Activated CD8-positive, alpha-beta T cell treated with anti-CD3 and anti-CD28 coated beads for 36 hours (primary cell): ENCODE results near the gene GRB10. TPM values are rescaled to one million over a fixed set of nuclear protein-coding genes. Genes with fewer than 3 reads are reported as not detected.

ENCODE experiments used
- ATAC-seq: fragments of 200-7000 bp; cut with Tn5 transposase; one replicate; pipeline ENCODE4 v1.10.0; 2021; ENCODE audit warnings: mild to moderate bottlenecking, moderate library complexity
- CTCF ChIA-PET: fragments of 350-600 bp; sonication (Branson Sonifier 250); formaldehyde crosslinking; loops from one replicate; lab custom pipeline; 2021; ENCODE audit warnings: antibody characterized with exemption; lab: Charles Lee
- POLR2A ChIA-PET: fragments of 350-600 bp; sonication (Branson Sonifier 250); formaldehyde crosslinking; loops from one replicate; lab custom pipeline; 2021; ENCODE audit warnings: antibody characterized with exemption; lab: Charles Lee
- DNase-seq: peaks from one replicate; pipeline ENCODE4 v3.0.0-alpha.2; 2020
- H3K27ac Mint-ChIP-seq: one replicate; pipeline ENCODE4 v1.8.0; 2021; ENCODE audit warnings: mild to moderate bottlenecking, mixed read lengths
- H3K27me3 Mint-ChIP-seq: one replicate; pipeline ENCODE4 v1.8.0; 2021; ENCODE audit warnings: mixed read lengths
- H3K36me3 Mint-ChIP-seq: one replicate; pipeline ENCODE4 v1.8.0; 2021; ENCODE audit warnings: low read depth, mixed read lengths
- H3K4me1 Mint-ChIP-seq: one replicate; pipeline ENCODE4 v1.8.0; 2021; ENCODE audit warnings: low read depth, mixed read lengths
- H3K4me3 Mint-ChIP-seq: one replicate; pipeline ENCODE4 v1.8.0; 2021; ENCODE audit warnings: mild to moderate bottlenecking, moderate library complexity, mixed read lengths
- H3K9me3 Mint-ChIP-seq: one replicate; pipeline ENCODE4 v1.8.0; 2021; ENCODE audit warnings: mixed read lengths
- CTCF ChIP-seq: fragments of 200-600 bp; IDR thresholded peaks from one replicate; pipeline ENCODE4 v1.8.0; 2022; ENCODE audit warnings: antibody characterized with exemption, mild to moderate bottlenecking
- intact Hi-C: fragments of 100-400 bp; cut with micrococcal nuclease; formaldehyde crosslinking; loops from one replicate; pipeline ENCODE4 v1.10.0; 2022
- total RNA-seq, 2 experiments: library from RNA; stranded (reverse); gene quantifications; one replicate each; pipeline ENCODE4 v1.2.3, GENCODE V29; 2021

The GRB10 gene
- total RNA-seq, 2 experiments from 2014 or later = 5.6 to 6.9 TPM

GRCh38 chr7:50564640-50565558, 217.8 kb downstream of the GRB10 start, which contains the start of gene DDC:
DDC (minus strand) TSS chr7:50565405; CDS start chr7:50544085, 21,320 bp downstream.
- Mint-ChIP-seq H3K27me3 (peaks cover 4% of the 10 kb centered on the region), H3K27ac (no peak within 1 kb of the TSS), H3K4me1 (no peaks in the 10 kb centered on the region), H3K9me3 (no peaks in the 10 kb centered on the region), H3K36me3 (no peaks in the 10 kb centered on the region), H3K4me3 (no peak within 1 kb of the TSS)
- CTCF ChIA-PET = no interaction called here
- DNase-seq (no peak), ATAC-seq (no peak)
- POLR2A ChIA-PET = interaction anchor here (1.2 kb wide), 1 partner anchor 29 kb away, joined by 3 read pairs; no protein-coding TSS in a partner anchor
- TF ChIP-seq CTCF = no peak
- intact Hi-C loops = no loop called here

GRCh38 chr7:50564171-50564570, 218.5 kb downstream of the GRB10 start:
- no peak overlapping the region for H3K27ac Mint-ChIP-seq
- H3K27me3 Mint-ChIP-seq = peaks cover 4% of the 10 kb centered on the region
- intact Hi-C loops = no loop called here
- H3K4me3 Mint-ChIP-seq = no peak overlapping the region
- ATAC-seq (no peak), DNase-seq (no peak)
- H3K9me3 Mint-ChIP-seq = no peaks in the 10 kb centered on the region
- no peak for TF ChIP-seq CTCF
- POLR2A ChIA-PET = interaction anchor here (1.2 kb wide), 1 partner anchor 30 kb away, joined by 3 read pairs; no protein-coding TSS in a partner anchor
- no peaks in the 10 kb centered on the region for H3K4me1 Mint-ChIP-seq
- H3K36me3 Mint-ChIP-seq = no peaks in the 10 kb centered on the region
- CTCF ChIA-PET = no interaction called here

GRCh38 chr7:50562136-50562535, 220.6 kb downstream of the GRB10 start:
- CTCF ChIA-PET = interaction anchor here (1.0 to 1.3 kb wide), 2 partner anchors 16 to 600 kb away, joined by 3 to 4 read pairs; no protein-coding TSS in a partner anchor
- POLR2A ChIA-PET = interaction anchor here (0.6 kb wide), 1 partner anchor 622 kb away, joined by 5 read pairs; no protein-coding TSS in a partner anchor

GRCh38 chr7:50560865-50561351, 221.8 kb downstream of the GRB10 start:
- Mint-ChIP-seq H3K36me3 (no peaks in the 10 kb centered on the region), H3K27ac (no peak overlapping the region), H3K27me3 (peaks cover 24% of the 10 kb centered on the region), H3K4me1 (no peaks in the 10 kb centered on the region), H3K9me3 (no peaks in the 10 kb centered on the region), H3K4me3 (no peak overlapping the region)
- POLR2A ChIA-PET = no interaction called here
- intact Hi-C loops = no loop called here
- DNase-seq = no peak
- CTCF ChIA-PET = interaction anchor here (1.3 kb wide), 1 partner anchor 49 kb away, joined by 3 read pairs; no protein-coding TSS in a partner anchor
- ATAC-seq = no peak
- no peak for TF ChIP-seq CTCF

More at GRCh38 chr7:50562136-50562535, 220.6 kb downstream of the GRB10 start:
- Mint-ChIP-seq H3K27me3 (peaks cover 21% of the 10 kb centered on the region), H3K4me3 (no peak overlapping the region), H3K9me3 (no peaks in the 10 kb centered on the region), H3K36me3 (no peaks in the 10 kb centered on the region), H3K4me1 (no peaks in the 10 kb centered on the region), H3K27ac (no peak overlapping the region)
- no peak for ATAC-seq
- intact Hi-C loops = no loop called here
- DNase-seq = no peak
- TF ChIP-seq CTCF = no peak
